HG03175 (cell line): ENCODE measurements around the gene MFNG.

Experiments used
- ATAC-seq: cut with Tn5 transposase; IDR thresholded peaks from one replicate; pipeline ENCODE4 v1.9.1; 2021; ENCODE audit warnings: mild to moderate bottlenecking, moderate library complexity; ENCODE audit not compliant: unreplicated experiment

Gene MFNG

DNA sequence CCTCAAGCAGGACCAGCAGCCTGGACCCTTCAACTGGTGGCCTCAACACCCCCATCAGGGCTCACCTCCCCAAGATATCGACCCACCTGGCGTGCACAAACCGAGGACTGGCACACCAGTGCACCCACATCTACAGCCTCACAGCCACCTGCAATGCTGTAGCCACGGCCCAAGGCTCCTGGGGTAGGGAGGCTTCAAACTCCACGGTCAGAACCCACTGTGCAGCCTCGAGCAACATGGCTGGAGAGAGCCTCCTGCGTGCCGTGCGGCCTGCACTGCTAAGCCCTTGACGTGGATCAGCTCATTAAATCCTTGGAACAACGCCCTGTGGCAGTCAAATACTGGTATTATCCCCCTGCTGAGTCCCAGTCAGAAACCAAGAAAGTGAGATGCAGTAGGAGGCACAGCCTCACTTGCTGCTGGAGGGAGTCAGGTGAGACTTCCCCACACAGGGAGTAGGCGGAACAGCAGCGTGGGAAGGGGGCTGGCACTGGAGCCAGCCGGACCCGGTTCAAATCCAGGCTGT is 28.4 kb upstream of the MFNG start:
- ATAC-seq = no peak

DNA sequence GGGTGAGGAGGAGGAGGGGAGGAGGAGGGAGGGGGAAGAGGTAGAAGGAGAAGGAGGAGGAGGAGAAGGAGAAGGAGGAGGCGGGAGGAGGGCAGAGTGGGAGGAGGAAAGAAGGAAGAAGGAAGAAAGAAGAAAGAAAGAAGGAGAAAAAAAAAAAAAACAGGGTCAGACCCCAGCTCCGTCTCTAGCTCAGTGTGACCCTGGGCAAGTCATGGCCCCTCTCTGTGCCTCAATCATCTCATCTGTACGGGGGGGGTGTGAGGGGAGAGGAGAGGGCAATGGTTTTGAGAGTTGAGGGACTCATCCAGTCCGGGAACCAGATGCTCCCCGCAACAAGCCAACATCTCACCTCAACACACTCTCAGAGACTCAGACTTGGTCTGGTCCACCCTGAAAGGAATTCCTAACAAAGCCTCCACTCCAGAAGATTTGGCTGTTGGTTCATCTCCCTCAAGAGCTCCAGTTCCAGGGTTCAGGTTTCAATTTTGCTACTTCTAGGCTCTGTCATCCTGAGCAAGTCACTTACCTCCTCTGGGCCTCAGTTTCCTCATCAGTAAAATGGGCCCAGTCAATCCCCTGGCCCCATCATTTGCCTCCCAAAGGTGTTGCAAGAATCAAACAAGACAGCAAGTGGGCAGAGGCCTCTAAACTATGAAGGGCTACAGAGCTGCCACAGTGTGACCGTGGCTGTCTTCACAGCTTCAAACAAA is 25.4 kb upstream of the MFNG start:
- no peak for ATAC-seq

- ATAC-seq = no peak
These were observed 23.9 kb upstream of the MFNG start for GRCh38 chr22:37510091-37510490.

GRCh38 chr22:37509059-37509860 is 23.1 kb upstream of the MFNG start:
- no peak for ATAC-seq

GRCh38 chr22:37508431-37508992 is 22.3 kb upstream of the MFNG start:
- no peak for ATAC-seq

- ATAC-seq = no peak
These were observed 21.5 kb upstream of the MFNG start for GRCh38 chr22:37507731-37508130.

DNA sequence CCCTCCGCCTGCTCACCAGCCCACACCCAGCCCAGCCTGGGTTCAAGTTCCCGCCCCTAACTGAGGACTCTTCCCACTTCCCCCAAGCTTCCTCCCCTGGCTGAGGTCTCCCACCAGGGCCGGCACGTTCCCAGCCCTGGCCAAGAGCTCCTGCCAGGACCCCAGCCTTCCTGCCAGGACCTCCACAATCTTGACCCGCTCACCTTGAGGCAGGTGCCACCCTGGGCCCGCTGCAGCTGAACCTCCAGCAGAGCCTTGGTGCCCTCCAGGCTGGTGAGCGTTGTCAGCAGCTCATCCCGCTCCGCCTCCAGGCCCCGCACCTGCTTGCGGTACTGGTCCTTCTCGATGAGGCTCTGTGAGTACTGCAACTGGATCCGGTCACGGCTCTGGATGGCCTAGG is 19.8 kb upstream of the MFNG start:
- ATAC-seq = no peak

- ATAC-seq = no peak
These were observed 19.4 kb upstream of the MFNG start for GRCh38 chr22:37505565-37505964.

DNA sequence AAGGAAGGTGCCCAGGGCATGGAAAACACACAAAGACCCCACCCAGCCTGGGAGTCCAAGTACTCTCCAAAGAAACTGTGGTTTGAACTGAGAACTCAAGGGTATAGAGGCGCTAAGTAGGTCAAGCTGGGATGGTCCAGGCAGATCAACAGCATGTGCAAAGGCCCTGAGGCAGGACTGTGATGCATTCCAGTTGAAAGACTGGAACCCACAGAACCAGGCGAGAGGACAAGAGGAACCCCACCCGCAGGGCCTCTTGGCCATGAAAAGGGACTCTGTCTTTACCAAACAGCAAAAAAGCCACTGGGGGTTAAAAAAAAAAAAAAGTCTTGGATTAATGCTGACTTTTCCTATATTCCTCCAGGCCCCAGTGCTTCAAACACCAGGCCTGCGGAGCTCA is 18.8 kb upstream of the MFNG start:
- no peak for ATAC-seq

DNA sequence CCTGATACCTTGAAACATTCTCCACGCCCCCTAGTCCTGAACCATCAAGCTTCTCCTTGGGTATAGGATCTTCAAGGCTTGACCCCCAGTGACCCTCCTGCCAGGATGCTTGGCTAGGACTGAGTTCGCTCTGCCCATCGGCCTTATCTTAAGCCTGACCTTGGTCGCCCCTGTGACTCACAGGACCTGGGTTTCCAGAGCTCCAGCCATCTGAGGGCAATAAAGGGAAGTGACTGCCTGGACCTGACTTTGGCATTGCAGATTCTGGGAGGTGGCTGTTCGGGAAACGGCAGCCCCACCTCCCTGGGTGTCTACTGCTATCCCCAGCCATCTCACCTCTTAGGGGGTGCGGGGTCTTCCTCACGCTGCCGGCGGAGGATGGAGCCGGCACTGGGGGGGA is 17.7 kb upstream of the MFNG start:
- no peak for ATAC-seq

- ATAC-seq = no peak
These were observed 17.0 kb upstream of the MFNG start for GRCh38 chr22:37503183-37503683.

DNA sequence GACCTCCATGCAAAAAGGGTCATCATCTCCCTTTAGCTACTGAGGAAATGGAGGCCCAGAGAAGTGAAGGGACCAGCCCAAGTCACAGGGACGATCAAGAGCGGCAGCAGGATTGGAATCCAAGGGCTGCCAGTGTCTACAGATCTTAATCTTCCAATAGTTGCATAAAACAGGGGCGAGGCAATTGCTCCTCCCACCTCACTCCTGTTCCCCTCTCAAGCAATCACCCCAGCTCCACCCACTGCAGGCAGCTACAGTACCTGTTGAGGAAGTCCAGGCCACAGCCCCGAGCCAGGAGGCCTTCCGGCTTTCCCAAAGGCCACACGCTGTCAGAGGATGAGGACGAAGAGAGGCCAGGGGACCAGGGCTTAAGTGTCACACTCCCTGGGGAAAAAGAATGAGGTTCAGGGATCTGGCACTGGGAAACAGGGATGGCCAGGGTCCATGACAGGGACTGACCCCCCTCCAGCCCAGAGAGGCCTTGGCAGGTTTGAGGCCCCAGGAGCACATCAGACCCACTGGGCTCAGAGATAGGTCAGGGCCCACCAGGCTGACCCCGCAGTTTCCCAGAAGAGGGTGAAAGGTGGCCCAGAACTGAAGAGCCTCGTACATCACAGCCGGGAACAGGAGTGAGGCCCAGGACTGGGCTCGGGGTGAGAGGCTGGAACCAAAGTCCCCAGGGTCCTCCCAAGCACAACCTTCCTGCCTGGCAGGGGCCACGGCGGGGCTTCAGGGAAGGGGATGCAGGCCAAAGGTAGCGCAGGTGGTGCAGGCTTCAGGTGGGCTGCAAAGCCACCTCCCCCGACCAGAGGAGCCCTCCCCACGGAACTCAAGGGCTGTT is 16.4 kb upstream of the MFNG start:
- ATAC-seq = no peak

- no peak for ATAC-seq
These were observed 15.6 kb upstream of the MFNG start for GRCh38 chr22:37501610-37502341.

GRCh38 chr22:37500745-37501609 is 14.8 kb upstream of the MFNG start:
- no peak for ATAC-seq

DNA sequence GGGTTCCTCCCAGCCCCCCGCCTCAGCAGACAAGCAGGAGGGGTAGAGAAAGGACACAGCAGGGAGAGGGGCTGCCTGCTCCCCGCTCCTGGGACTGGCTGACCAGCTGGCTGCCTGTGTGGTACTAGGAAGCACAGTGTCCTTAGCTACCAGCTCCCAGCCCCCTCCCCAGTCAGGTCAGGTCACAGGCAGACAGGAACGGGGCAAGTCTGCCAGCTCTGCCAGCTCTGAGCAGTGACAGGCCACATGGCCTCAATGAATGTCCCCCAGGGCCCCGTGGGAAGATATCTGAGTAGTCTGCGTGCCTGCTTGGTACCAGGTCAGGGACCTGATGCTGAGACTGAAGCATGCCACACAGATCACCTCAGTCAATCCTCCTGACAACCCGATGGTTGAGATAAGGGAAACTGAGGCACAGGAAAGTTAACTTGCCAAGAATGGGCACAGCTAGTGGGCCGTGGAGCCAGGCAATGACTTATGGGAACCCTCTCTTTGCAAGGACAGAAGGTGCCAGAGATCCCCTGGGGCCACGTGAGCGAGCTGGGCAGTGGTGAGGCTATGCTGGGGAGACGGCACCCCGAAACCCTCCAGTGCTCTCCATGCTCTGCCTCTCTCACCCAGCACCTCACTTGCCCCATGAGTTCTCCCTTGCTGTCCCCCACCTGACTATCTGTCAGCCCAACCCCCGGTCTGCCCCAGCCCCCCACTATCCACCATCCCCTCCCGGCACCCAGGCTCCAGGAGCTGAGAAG is 13.8 kb upstream of the MFNG start:
- ATAC-seq = no peak

GRCh38 chr22:37499027-37499707 is 13.0 kb upstream of the MFNG start:
- ATAC-seq = no peak

- ATAC-seq = no peak
These were observed 12.2 kb upstream of the MFNG start for GRCh38 chr22:37498289-37498909.
